ENCODE measurements around the gene NKAIN2.

Gene NKAIN2

GRCh38 chr6:124053315-124053714, 249.7 kb downstream of the NKAIN2 start:
- DNase-seq: no peak

GRCh38 chr6:124054034-124054433, 250.4 kb downstream of the NKAIN2 start:
- DNase-seq: no peak

GRCh38 chr6:124055395-124055794, 251.7 kb downstream of the NKAIN2 start:
- no peak for DNase-seq

- no peak for DNase-seq
Measured at GRCh38 chr6:124055963-124056362, 252.3 kb downstream of the NKAIN2 start.

- DNase-seq: no peak
Measured at GRCh38 chr6:124056407-124057334, 253.0 kb downstream of the NKAIN2 start.

GRCh38 chr6:124057461-124057860, 253.8 kb downstream of the NKAIN2 start:
- DNase-seq: no peak

- no peak for DNase-seq
Measured at GRCh38 chr6:124064317-124065113, 260.9 kb downstream of the NKAIN2 start.

GRCh38 chr6:124066269-124066668, 262.6 kb downstream of the NKAIN2 start:
- DNase-seq: no peak

- no peak for DNase-seq
Measured at GRCh38 chr6:124066946-124067552, 263.4 kb downstream of the NKAIN2 start.

- no peak for DNase-seq
Measured at GRCh38 chr6:124069230-124069950, 265.7 kb downstream of the NKAIN2 start.

- DNase-seq: no peak
Measured at GRCh38 chr6:124073021-124073420, 269.4 kb downstream of the NKAIN2 start.

- DNase-seq: no peak
Measured at GRCh38 chr6:124073820-124074587, 270.3 kb downstream of the NKAIN2 start.

- DNase-seq: no peak
Measured at GRCh38 chr6:124074606-124075005, 270.9 kb downstream of the NKAIN2 start.

- no peak for DNase-seq
Measured at GRCh38 chr6:124076336-124077048, 272.8 kb downstream of the NKAIN2 start.

GRCh38 chr6:124078169-124078568, 274.5 kb downstream of the NKAIN2 start:
- DNase-seq: no peak

GRCh38 chr6:124080483-124080882, 276.8 kb downstream of the NKAIN2 start:
- no peak for DNase-seq

- no peak for DNase-seq
Measured at GRCh38 chr6:124090491-124090890, 286.8 kb downstream of the NKAIN2 start.

GRCh38 chr6:124099520-124099919, 295.9 kb downstream of the NKAIN2 start:
- DNase-seq: no peak

GRCh38 chr6:124110514-124110913, 306.8 kb downstream of the NKAIN2 start:
- DNase-seq: no peak

GRCh38 chr6:124119596-124119995, 315.9 kb downstream of the NKAIN2 start:
- DNase-seq: no peak

- no peak for DNase-seq
Measured at GRCh38 chr6:124123617-124124209, 320.0 kb downstream of the NKAIN2 start.
